Measurements from ENCODE around the gene ITIH1. TPM values are rescaled to one million over a fixed set of nuclear protein-coding genes. Genes with fewer than 3 reads are reported as not detected.

The ITIH1 gene
- total and polyA plus RNA-seq, 2 of the 4 experiments (the other 2 are of a cell fraction), result not detected

- Histone ChIP-seq H3K27ac (ENCODE audit: insufficient read depth, low read length) (no peak overlapping the region), H3K27me3 (ENCODE audit: control insufficient read depth, insufficient read depth, low read length) (peaks cover 3% of the 10 kb centered on the region; the same call in 1 of the 2 replicates), H3K4ac (ENCODE audit: low read depth, low read length) (no peak overlapping the region), H3K9me1 (ENCODE audit: insufficient read depth, low read length) (no peaks in the 10 kb centered on the region), H3K79me1 (ENCODE audit: low read depth in 1 of 2, low read length in 2 of 2) (no peaks in the 10 kb centered on the region), H2AFZ (replicated peaks; ENCODE audit: low read length, poor library complexity) (no peak overlapping the region), H3K36me3 (ENCODE audit: control insufficient read depth, insufficient read depth, low read length) (no peaks in the 10 kb centered on the region), H3K4me3 (ENCODE audit: insufficient read depth, low read depth, low read length) (no peak overlapping the region), H2BK5ac (ENCODE audit: low read depth, low read length, poor library complexity, severe bottlenecking) (no peak overlapping the region), H3K23ac (ENCODE audit: low read depth, low read length) (no peak overlapping the region), H3K4me2 (ENCODE audit: low read depth, low read length) (no peak overlapping the region), H2BK120ac (ENCODE audit: low read depth, low read length) (no peak overlapping the region), H4K91ac (ENCODE audit: insufficient read depth, low read depth, low read length) (no peak overlapping the region), H3K4me1 (ENCODE audit: control insufficient read depth, insufficient read depth, low read length) (no peaks in the 10 kb centered on the region), H3K56ac (ENCODE audit: extremely low read depth, insufficient read depth, low read length) (no peak overlapping the region), H4K20me1 (ENCODE audit: insufficient read depth, low read length) (no peaks in the 10 kb centered on the region), H3K9ac (ENCODE audit: low read depth, low read length) (no peak overlapping the region), H3K14ac (replicated peaks; ENCODE audit: low read depth, low read length) (no peak overlapping the region), H2AK5ac (ENCODE audit: low read depth, low read length) (no peak overlapping the region), H4K8ac (ENCODE audit: low read depth in 2 of 2, low read length in 2 of 2) (no peak overlapping the region), H4K5ac (ENCODE audit: low read depth, low read length) (no peak overlapping the region), H3K9me3 (ENCODE audit: control insufficient read depth, insufficient read depth, low read length) (no peaks in the 10 kb centered on the region), H3K18ac (ENCODE audit: low read depth, low read length) (no peak overlapping the region), H2BK15ac (ENCODE audit: low read depth, low read length) (no peak overlapping the region), H2BK20ac (ENCODE audit: low read depth, low read length) (no peak overlapping the region), H2AK9ac (replicated peaks; ENCODE audit: low read depth, low read length, poor library complexity) (no peak overlapping the region)
- in situ Hi-C loops (cut with MboI; ENCODE audit: low sequenced_read_pairs) (no loop called here), intact Hi-C loops (cut with micrococcal nuclease) (loop anchor here (1.0 kb wide), 1 partner anchor 77 kb away; no protein-coding TSS in a partner anchor), dilution Hi-C loops (cut with HindIII; ENCODE audit: low sequenced_read_pairs, unreplicated experiment) (no loop called here)
- DNase-seq, result peak; percentile 6
- POLR2A ChIA-PET (ENCODE audit: unreplicated experiment), result no interaction called here
- BruUV-seq (replicated peaks), result no TSS peak
- peak; percentile 52 for TF ChIP-seq CTCF (conservative IDR thresholded peaks at IDR 0.05; ENCODE audit: low read depth, low read length)
- TF ChIP-seq FOS (IDR thresholded peaks at IDR 0.05; ENCODE audit: low read depth, low read length), result no peak
- no peak for TF ChIP-seq POLR2A (IDR thresholded peaks at IDR 0.05; ENCODE audit: low read depth, low read length)
- peak; percentile 39 for TF ChIP-seq RAD21 (IDR thresholded peaks at IDR 0.05; ENCODE audit: low read length)
- TF ChIP-seq SMC3 (IDR thresholded peaks at IDR 0.05; ENCODE audit: low read depth, low read length), result peak; percentile 32
- no peak for TF ChIP-seq BHLHE40 (IDR thresholded peaks at IDR 0.05; ENCODE audit: low read depth, low read length)
- CTCF ChIA-PET, result interaction anchor here (1.0 to 1.3 kb wide), 6 partner anchors 9 to 82 kb away, joined by 3 to 6 read pairs (median 3); no protein-coding TSS in a partner anchor
- ATAC-seq (ENCODE audit: low read depth), result peak; percentile 75
- WGBS, 2 experiments (ENCODE audit: extremely low coverage in 2 of 2, insufficient read length in 1 of 2), result 64% methylated on average over 7 of the region's 11 CpGs; no CpG with 5 or more reads in 1 of the 2 experiments
Observed at GRCh38 chr3:52820736-52821135, 43.3 kb downstream of the ITIH1 start.

Data from IMR-90 (cell line).